Calu3 (cell line): ENCODE measurements around the gene IQCM. TPM values are rescaled to one million over a fixed set of nuclear protein-coding genes. Genes with fewer than 3 reads are reported as not detected.

Source experiments
- BruUV-seq: library from RNA; stranded (reverse); fragments of 400-500 nt; replicated peaks from 2 replicates; lab custom pipeline; 2021; lab: Mats Ljungman, UMichigan
- CTCF ChIA-PET: fragments of 300-600 bp; sonication (Branson Sonifier 250); formaldehyde crosslinking; loops from one replicate; lab custom pipeline; 2022; ENCODE audit warnings: antibody characterized with exemption; lab: Charles Lee
- DNase-seq: peaks from one replicate; pipeline ENCODE4 v3.0.0; 2022
- H3K27ac Mint-ChIP-seq: one replicate; pipeline ENCODE4 v1.8.0; 2022; ENCODE audit warnings: mixed read lengths; ENCODE audit not compliant: unreplicated experiment
- H3K27me3 Mint-ChIP-seq: one replicate; pipeline ENCODE4 v1.8.0; 2022; ENCODE audit warnings: mixed read lengths; ENCODE audit not compliant: unreplicated experiment
- H3K36me3 Mint-ChIP-seq: one replicate; pipeline ENCODE4 v1.8.0; 2022; ENCODE audit warnings: mild to moderate bottlenecking, moderate library complexity, mixed read lengths; ENCODE audit not compliant: insufficient read depth, unreplicated experiment
- H3K4me1 Mint-ChIP-seq: one replicate; pipeline ENCODE4 v1.8.0; 2022; ENCODE audit warnings: mild to moderate bottlenecking, low read depth, mixed read lengths; ENCODE audit not compliant: unreplicated experiment
- H3K4me3 Mint-ChIP-seq: one replicate; pipeline ENCODE4 v1.8.0; 2022; ENCODE audit warnings: mild to moderate bottlenecking, low read depth, moderate library complexity, mixed read lengths; ENCODE audit not compliant: unreplicated experiment
- H3K9me3 Mint-ChIP-seq: one replicate; pipeline ENCODE4 v1.8.0; 2022; ENCODE audit warnings: low read depth, mixed read lengths; ENCODE audit not compliant: unreplicated experiment
- CTCF ChIP-seq: fragments of 200-600 bp; IDR thresholded peaks from one replicate; pipeline ENCODE4 v1.8.0; 2022; ENCODE audit warnings: antibody characterized with exemption; ENCODE audit not compliant: unreplicated experiment
- intact Hi-C: fragments of 100-400 bp; cut with micrococcal nuclease; formaldehyde crosslinking; loops from one replicate; pipeline ENCODE4 v1.10.0; 2022; ENCODE audit not compliant: unreplicated experiment
- total RNA-seq: library from RNA; stranded (reverse); gene quantifications from 2 replicates; pipeline ENCODE4 v1.2.3, GENCODE V29; 2022

IQCM gene
- total RNA-seq, 1 experiment from 2014 or later: not detected

- intact Hi-C loops: no loop called here
- Mint-ChIP-seq H3K4me3 (no peak overlapping the region), H3K4me1 (no peaks in the 10 kb centered on the region), H3K27ac (no peak overlapping the region), H3K36me3 (no peaks in the 10 kb centered on the region), H3K27me3 (no peaks in the 10 kb centered on the region), H3K9me3 (no peaks in the 10 kb centered on the region)
- TF ChIP-seq CTCF: no peak
- CTCF ChIA-PET: no interaction called here
- DNase-seq: no peak
- no TSS peak for BruUV-seq
Observed at GRCh38 chr4:149728444-149728843, 87.2 kb downstream of the IQCM start.

- CTCF ChIA-PET: no interaction called here
- no peaks in the 10 kb centered on the region for H3K36me3 Mint-ChIP-seq
- H3K9me3 Mint-ChIP-seq: no peaks in the 10 kb centered on the region
- BruUV-seq: no TSS peak
- no peak for DNase-seq
- no peak overlapping the region for H3K27ac Mint-ChIP-seq
- intact Hi-C loops: no loop called here
- no peak for TF ChIP-seq CTCF
- H3K4me1 Mint-ChIP-seq: no peaks in the 10 kb centered on the region
- no peaks in the 10 kb centered on the region for H3K27me3 Mint-ChIP-seq
- no peak overlapping the region for H3K4me3 Mint-ChIP-seq
Observed at GRCh38 chr4:149727663-149728062, 88.0 kb downstream of the IQCM start.

- no peak overlapping the region for H3K27ac Mint-ChIP-seq
- intact Hi-C loops: no loop called here
- no peak for TF ChIP-seq CTCF
- DNase-seq: no peak
- no TSS peak for BruUV-seq
- no peaks in the 10 kb centered on the region for H3K36me3 Mint-ChIP-seq
- no peaks in the 10 kb centered on the region for H3K4me1 Mint-ChIP-seq
- no peaks in the 10 kb centered on the region for H3K9me3 Mint-ChIP-seq
- H3K4me3 Mint-ChIP-seq: no peak overlapping the region
- no peaks in the 10 kb centered on the region for H3K27me3 Mint-ChIP-seq
- CTCF ChIA-PET: no interaction called here
Observed at GRCh38 chr4:149723065-149723464, 92.6 kb downstream of the IQCM start.

GRCh38 chr4:149719806-149720205 is 95.8 kb downstream of the IQCM start:
- Mint-ChIP-seq H3K27me3 (no peaks in the 10 kb centered on the region), H3K36me3 (no peaks in the 10 kb centered on the region), H3K4me3 (no peak overlapping the region), H3K4me1 (no peaks in the 10 kb centered on the region), H3K9me3 (no peaks in the 10 kb centered on the region), H3K27ac (no peak overlapping the region)
- BruUV-seq: no TSS peak
- intact Hi-C loops: no loop called here
- DNase-seq: no peak
- CTCF ChIA-PET: no interaction called here
- TF ChIP-seq CTCF: no peak
